ENCODE measurements around the gene SBK1.
"Not testable (repeated sequence)": the region's sequence is repeated elsewhere in the genome, so short reads cannot be mapped to it uniquely, and the experiment has no call there.

The SBK1 gene

DNA sequence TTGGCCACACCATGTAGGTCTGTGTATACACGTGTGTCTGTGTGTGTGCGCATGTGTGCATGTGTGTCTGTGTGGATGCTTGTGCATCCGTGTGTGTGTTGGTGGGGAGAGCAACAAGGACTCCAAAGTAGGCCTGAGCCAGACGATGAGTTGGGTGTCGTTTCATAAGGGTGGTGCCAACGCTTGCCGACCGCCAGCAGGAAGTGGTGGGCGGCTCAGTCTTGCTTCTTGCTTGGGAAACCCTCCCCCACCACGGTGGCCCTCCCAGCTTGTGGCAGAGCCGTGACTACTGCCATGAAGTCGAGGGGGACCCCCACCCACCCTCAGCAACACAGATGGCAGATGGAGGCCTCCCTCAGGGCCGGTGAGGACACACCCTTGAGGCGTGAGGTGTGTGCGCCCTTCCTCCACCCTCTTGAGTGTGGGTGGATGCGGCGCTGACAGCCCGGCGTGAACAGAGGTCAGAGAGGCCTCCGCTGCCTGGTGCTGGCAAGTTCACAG, 17.5 kb downstream of the SBK1 start:
- DNase-seq: peak; percentile 82

DNA sequence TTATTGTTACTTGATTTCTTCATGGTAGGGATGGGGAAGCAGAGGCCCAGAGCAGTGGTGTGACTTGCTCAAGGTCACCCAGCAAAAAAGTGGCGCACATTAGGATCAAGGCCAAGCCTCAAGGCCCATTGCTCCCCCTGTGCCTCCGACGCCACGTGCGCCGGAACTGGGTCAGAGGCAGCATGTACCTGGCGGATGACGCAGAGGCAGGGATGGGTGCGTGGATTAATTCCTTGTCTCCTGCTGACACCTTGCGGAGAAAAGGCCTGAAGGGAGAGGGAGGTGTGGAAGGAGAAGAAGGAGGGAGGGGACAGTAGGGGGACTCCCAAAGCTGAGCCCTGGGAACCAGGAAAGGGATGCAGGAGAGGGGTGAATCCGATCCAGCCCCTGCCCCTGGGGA, 18.5 kb downstream of the SBK1 start:
- DNase-seq: no peak

DNA sequence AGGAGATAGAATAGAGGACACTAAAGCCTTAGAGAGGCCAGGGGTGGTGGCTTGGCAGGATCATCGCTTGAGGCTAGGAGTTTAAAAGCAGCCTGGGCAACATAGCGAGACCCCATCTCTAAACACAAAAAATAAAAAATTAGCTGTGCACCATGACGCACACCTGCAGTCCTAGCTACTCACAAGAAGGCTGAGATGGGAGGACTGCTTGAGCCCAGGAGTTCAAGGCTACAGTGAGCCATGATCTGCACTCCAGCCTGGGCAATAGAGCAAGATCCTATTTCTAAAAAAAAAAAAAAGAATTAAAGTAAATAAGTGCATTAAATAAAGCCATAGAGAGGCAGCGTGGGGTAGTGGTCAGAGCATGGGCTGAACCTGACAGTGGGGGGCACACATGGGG, 19.1 kb downstream of the SBK1 start:
- DNase-seq: no peak

DNA sequence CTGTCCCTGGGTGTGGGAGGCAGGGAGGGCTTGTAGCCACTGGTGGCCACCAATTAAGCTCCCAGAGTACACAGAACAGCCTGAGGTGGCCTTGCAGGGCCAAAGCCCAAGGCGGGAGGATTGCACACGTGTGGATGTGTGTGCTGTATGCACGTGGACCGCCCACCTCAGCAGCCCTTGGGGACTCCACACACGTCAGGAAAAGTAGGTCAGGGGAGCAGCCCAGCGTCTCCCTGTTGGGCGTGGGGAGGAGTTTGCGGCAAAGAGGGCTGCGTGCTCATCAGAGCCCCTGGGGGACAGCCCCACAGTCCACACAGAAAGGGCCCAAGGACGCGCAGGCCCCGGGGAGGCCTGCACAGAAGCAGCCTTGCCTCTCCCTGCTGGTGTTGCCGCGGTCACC, 19.6 kb downstream of the SBK1 start:
- no peak for DNase-seq

DNA sequence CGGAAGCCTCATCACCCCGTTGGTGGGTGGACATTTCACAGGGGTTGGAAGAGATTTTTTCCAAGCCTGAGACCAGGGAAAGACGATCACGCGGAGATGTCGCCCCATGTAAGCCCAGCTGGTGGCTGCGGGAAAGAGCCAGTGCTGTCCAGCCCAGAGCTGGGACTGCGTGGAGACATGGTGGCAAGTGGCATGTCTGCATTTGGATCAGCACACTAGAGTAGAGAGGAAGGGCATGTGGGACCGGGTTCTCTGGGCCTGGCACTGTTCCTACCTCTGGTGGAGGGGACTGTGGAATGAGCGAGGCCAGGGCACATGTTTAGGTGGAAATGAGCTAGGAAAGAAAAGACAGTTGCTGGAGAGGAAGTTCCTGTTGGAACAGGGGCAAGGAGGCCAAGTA, 20.0 kb downstream of the SBK1 start:
- no peak for DNase-seq

DNA sequence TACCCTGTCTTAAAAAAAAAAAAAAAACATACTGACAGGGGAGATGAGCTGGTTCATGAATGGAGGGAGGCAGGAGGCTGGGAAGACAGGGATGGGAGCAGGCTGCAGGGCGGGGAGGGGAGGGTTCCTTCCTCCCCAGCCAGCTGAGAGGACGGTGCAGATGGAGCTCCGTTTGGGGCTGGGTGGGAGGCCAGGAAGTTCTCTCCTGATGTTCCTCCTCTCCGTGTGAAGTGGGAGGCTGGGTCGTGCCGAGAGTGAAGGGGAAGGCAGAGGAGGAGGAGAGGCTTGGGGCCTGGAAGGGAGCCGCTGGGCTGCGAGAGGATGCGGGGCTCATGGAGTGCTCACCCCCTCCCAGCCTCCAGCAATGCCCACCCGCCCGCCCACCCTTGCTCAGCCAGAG, 21.3 kb downstream of the SBK1 start:
- no peak for DNase-seq

DNA sequence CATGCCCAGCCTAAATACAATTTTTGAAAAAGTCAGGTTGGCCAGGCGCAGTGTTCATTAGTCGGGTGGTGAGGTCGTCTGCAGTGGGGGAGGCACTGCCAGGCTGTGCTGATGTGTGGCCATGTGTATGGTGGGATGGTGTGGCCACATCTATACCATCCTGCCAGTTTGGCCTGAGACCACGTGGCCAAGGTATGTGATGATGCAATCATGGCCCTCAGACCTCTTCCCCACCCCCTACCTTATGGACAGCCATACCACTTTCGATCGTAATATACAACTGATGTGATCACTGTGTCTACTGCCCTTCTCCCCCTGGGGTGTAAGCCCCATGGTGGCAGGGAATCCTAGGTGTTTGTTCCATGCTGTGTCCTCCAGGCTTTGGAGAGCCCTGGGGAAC, 23.7 kb downstream of the SBK1 start:
- no peak for DNase-seq

DNA sequence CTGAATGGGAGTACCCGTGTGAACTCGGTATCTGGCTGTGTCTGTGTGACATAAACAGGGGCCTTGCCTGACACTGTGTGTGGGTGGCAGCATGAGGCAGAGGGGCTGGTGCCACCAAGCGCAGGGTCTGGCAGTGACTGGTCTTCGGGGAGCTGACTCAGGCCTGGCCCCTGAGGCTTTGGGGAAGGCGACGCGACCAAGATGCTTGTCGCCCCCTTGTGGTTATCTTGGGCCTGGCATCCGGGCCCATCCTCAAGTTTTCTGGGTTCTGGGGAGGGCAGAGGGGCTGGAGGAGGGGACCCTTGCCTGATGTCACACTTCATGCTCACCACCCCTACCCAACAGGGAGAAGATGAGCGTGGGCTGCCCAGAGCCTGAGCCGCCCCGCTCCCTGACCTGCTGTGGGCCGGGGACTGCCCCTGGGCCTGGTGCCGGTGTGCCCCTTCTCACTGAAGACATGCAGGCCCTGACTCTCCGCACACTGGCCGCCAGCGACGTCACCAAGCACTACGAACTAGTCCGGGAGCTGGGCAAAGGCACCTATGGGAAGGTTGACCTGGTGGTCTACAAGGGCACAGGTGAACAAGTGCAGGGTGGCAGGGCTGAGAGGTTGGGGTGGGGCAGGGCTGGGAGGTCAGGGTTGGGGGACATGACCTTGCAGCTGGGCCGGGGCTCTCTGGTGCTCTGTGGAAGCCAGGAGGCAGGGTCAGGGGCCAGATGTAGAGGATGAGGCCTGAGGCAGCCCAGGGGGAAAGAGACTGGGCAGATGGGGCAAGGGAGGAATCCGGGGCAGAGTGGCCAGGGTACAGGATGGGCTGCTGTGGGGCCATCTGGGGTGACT, 24.9 kb downstream of the SBK1 start:
- DNase-seq: peak; percentile 81

DNA sequence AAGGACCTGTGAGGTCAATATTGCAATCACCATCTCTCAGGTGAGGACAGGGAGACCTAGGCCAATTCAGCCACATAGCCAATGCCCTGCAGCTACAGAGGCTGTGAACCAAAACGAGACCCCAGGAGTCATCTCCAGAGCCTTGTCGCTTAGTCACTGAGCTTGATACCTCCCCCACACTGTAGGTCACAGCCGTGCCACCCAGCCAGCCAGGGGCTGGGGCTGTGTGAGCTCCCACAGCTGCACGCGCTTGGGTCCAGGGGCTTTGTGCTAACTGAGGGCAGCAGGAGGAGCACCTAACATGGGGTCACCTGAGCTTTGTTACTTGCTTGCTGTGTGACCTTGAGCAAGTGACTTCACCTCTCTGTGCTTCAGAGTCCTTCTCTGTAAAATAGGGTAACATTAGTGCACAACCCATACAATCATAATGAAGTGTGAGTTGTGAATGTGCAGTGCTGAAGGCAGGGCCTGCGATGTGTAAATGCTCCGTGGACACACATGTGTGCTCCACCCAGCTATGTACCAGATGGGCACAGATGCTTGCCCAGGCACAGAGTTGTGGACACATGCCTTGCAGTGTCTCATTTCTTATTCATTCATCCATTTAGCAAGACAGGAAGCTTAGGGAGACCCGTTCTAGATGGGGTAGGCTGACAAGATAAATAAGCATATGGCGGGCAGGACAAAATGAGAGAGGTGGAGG, 25.9 kb downstream of the SBK1 start:
- no peak for DNase-seq

DNA sequence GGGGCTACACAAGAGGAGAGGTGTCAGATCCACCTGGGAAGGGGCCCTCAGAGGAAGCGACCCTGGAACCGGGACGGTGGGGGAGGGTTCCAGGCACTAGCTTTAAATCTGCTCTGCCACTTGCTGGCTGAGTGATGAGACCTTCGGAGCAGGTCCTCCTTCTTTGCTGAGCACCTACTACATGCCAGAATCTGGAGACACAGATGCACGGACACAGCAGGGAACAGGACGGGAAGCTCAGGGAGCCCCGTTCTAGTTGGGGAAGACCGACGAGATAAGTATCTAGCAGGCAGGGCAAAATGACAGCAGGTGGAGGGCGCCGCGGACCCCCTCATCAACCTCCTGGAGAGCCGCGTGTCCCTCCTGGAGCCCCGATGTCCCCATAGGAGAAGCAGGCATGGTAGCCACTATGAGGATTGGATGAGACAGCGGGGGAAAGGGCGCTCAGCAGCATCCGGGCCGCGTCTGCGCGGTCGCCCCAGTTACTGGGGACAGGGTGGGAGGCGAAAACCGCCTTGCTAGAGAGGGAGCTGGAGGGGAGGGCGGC, 27.2 kb downstream of the SBK1 start:
- no peak for DNase-seq

DNA sequence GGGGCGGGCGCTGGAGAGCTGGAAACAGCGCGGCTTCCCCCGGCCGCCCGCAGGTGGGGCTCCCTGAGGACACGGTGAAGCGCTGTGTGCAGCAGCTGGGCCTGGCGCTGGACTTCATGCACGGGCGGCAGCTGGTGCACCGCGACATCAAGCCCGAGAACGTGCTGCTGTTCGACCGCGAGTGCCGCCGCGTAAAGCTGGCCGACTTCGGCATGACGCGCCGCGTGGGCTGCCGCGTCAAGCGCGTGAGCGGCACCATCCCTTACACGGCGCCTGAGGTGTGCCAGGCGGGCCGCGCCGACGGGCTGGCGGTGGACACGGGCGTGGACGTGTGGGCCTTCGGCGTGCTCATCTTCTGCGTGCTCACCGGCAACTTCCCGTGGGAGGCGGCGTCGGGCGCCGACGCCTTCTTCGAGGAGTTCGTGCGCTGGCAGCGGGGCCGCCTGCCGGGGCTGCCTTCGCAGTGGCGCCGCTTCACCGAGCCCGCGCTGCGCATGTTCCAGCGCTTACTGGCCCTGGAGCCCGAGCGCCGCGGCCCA, 27.8 kb downstream of the SBK1 start:
- no peak for DNase-seq

DNA sequence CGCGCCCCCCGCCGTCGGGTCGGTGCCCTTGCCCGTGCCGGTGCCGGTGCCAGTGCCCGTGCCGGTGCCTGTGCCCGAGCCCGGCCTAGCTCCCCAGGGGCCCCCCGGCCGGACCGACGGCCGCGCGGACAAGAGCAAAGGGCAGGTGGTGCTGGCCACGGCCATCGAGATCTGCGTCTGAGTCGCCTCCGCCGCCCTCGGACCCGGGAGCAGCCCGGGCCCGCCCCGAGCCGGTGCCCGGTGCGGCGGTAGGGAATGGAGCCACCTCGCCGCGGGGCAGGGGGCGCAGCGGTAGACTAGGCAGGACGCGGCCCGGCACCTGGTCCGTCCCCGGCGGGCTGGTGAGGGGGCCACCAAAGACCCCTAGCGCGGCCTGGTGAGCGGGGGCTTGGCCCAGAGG, 28.4 kb downstream of the SBK1 start:
- no peak for DNase-seq

DNA sequence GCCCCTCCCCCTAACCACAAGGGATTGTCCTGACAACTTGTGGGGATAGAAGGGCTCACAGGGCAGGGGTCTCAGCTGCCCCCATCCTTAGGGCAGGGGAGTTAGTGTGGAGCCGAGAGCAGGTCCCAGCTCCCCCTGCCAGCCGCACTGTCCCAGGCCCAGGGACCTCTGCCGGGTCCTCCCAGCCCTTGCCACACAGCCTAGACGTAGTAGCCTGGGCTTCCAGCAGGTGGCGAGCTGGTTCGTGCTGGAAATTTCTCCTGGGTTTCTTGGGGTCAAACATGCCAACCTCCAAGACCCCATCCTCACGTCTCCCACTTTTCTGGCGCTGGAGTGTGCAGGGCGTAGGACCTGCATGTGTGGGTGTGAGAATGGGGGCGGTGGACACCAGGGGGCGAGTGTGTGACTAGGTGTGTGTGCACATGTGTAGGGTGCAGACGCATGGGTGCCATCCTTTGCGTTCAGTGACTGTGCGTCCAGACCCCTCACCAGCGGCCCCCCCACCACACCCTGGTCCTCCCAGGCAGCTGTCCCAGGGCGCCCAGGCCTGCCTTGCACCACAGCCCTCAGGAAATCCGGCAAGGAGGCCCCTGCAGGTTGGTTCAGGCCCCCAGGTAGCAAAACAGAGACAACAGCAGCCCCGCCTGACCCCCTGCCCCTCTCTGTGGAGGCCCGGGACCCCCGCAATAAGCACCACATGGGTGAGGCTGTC, 29.5 kb downstream of the SBK1 start:
- DNase-seq: peak; percentile 55

DNA sequence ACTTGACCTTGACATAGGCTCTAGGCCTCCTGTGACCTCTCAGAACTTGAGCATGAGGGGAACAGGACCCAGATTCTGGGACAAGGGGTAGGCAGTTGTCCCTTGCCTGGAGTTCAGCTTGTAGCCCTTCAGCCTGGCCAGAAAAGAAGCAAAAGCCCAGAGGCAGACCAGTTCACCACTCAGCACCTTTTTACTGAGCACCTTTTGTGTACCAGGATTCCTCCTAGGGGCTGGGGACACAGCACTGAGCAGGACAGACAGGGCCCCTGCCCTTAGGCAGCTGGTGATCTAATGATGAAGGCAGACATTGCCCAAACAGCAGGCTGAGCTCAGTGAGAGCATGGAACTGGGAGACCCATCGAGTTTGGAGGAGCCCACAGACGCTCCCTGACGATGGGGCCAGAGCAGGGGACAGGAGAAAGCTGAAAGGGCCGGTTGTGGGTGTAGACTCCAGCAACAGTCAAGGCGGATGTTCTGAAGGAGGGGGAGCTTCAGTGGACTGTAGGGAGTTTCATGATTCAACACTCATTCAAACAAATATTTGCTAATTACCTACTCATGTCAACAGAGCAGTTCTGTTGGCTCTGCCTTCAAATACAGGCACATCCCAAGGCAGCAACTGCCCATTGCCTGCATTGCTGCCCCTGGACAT, 32.0 kb downstream of the SBK1 start:
- no peak for DNase-seq

DNA sequence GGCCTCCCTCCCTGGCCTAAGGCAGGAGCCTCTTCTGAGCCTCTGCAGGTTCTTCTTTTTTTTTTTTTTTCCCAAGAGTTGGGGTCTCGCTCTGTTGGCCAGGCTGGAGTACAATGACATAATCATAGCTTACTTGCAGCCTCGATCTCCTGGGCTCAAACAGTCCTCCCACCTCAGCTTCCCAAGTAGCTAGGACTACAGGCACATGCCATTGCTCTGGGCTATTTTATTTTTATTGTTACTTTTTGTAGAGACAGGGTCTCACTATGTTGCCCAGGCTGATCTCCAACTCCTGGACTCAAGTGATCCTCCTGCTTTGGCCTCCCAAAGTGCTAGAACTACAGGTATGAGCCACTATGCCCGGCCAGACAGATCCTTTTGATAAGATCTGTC, 32.6 kb downstream of the SBK1 start:
- DNase-seq: no peak

DNA sequence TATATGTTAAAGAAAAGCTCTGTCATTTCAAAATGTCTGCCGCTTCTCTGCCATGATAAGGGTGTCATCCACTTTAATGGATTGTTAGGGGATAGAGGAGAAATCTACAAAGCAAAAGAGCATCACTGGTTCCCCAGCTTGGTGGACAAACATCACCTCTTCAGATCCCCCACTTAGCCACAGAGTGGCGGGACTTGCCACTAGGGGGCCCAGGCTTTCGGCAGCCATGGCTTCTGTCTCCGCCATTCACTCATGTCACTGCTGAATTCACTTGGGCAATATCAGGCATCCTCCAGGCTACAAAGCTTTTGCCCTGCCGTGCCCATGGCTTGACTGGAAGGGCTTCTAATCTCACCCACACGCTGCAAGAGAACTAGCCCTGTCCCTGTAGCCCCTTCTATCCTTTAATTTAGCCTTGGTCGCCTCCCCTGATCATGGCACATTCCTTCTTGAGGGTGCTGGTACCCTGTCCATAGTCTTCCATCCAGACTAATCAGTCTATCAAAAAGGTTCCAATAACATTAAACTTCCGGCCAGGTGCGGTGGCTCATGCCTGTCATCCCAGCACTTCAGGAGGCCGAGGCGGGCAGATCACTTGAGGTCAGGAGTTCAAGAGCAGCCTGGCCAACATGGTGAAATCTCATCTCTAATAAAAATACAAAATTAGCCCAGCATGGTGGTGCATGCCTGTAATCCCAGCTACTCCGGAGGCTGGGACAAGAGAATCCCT, 34.7 kb downstream of the SBK1 start:
- DNase-seq: peak; percentile 73

DNA sequence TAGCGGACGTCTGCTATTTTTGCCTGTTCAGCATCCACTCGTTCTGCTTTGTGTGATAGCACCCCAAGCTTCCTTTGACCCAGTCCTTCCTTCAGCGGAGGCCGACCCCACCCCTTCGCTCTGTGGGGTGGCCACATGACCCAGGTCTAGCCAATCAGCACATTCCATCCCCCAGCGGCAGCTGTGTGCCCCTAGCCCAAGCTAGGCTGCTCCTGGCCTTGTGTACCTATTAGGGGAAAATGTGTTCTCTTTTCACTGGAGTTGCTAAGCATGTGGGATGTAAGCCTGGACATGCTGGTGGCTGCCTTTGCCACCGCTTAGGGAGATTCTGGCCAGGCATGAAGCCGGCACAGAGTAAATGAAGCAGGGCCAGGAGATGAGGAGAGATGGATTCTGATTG, 37.9 kb downstream of the SBK1 start:
- DNase-seq: not testable (repeated sequence)

DNA sequence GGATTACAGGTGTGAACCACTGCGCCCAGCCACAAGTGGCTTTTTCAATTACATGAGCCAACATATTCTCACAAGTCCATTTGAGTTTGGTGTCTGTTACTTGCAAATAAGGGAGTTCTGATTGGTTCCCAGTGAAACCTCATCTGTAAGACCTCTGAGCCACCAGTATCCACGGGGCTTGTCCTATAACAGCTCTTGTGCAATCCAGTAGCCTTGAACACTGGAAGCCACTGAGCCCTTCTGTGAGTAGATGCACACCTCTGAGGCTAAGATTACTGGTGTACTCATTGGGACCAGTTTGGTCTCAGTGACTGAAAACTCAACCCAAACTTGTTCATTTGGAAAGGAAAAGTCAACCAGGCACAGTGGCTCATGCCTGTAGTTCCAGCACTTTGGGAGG, 38.7 kb downstream of the SBK1 start:
- DNase-seq: not testable (repeated sequence)

DNA sequence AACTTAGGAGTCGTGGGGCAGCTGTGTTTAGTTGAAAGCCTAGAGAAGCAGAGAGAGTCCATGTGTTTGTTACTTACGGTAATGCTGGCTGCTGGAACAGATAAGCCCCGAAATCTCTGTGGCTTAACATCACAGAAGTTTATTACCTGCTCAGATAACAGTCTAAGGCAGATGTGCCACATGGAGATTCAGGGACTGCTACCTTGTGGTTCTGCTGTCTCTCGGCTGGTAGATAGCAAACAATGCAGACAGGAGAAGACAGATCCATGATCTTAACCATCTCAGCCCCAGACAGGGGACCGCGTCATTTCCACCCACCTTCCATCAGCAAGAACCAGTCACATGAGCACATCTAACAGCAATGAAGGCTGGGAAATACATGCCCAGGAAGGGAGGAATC, 40.3 kb downstream of the SBK1 start:
- not testable (repeated sequence) for DNase-seq

DNA sequence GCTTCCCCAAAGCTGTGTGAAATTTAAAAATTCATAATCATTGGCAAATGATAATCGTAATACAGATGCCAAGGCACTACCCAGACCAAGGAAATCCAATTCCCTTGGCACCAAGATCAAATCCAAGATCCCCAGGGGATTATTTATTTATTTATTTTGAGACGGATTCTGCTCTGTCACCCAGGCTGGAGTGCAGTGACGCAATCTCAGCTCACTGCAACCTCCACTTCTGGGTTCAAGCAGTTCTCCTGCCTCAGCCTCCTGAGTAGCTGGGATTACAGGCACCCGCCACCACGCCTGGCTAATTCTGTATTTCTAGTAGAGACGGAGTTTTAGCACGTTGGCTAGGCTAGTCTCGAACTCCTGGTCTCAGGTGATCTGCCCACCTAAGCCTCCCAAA, 43.4 kb downstream of the SBK1 start:
- not testable (repeated sequence) for DNase-seq

DNA sequence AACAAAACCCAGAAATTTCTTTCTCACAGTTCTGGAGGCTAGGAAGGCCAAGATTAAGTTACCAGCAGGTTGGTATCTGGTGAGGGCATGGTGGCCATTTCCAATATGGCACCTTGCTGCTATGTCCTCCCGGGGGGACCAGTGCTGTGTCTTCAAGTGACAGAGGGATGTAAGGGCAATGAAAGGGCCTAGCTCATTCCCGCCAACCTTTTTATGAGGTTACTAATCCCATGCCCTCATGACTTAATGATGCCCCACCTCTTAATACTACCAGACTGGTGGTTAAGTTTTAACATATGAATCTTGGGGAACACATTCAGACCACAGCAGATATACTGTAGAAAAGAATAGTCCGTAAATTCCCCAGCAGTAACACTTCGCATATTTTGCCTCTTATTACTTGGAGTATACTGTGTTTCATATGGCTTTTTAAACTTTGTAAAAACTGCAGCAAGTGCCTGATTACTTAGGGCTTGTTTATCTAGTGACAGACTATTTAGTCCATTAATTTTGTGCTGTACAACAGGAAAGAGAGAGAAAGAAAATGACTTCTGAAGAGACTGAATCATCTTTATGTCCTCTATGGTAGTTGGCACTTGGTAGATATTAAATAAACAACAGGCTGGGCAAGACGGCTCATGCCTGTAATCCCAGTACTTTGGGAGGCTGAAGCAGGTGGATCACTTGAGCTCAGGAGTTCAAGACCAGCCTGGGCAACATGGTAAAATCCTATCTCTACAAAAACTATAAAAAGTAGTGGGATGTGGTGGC, 44.8 kb downstream of the SBK1 start:
- DNase-seq: not testable (repeated sequence)
